HAP-1 (cell line): ENCODE results near the gene CFAP157.

Source experiments
- DNase-seq, 2 experiments: peaks; one replicate each; pipeline ENCODE4 v3.0.0-alpha.2; 2016 to 2020; ENCODE audit warnings: low spot score in 2 of 2
- H3K27me3 ChIP-seq: fragments of 250-450 bp; sonication (Bioruptor Pico); 2 replicates; pipeline ENCODE4 v1.5.1; 2020; ENCODE audit warnings: low read depth, mild to moderate bottlenecking, moderate library complexity
- H3K36me3 ChIP-seq: fragments of 250-450 bp; sonication (Bioruptor Pico); replicated peaks from 2 replicates; pipeline ENCODE4 v1.5.1; 2020; ENCODE audit warnings: mild to moderate bottlenecking
- H3K4me1 ChIP-seq: fragments of 250-450 bp; sonication (Bioruptor Pico); 2 replicates; pipeline ENCODE4 v1.5.1; 2020; ENCODE audit warnings: mild to moderate bottlenecking
- H3K4me3 ChIP-seq: fragments of 250-450 bp; sonication (Bioruptor Pico); 2 replicates; pipeline ENCODE4 v1.5.1; 2020; ENCODE audit warnings: mild to moderate bottlenecking, moderate library complexity
- H3K9me3 ChIP-seq: fragments of 250-450 bp; sonication (Bioruptor Pico); 2 replicates; pipeline ENCODE4 v1.5.1; 2020; ENCODE audit warnings: mild to moderate bottlenecking, moderate library complexity
- in situ Hi-C: fragments of 300-500 bp; cut with MboI; formaldehyde crosslinking; loops from 3 replicates; pipeline ENCODE4 v1.14.3; 2020; ENCODE audit warnings: low sequenced_read_pairs, inconsistent platforms, mixed read lengths

CFAP157 gene

DNA sequence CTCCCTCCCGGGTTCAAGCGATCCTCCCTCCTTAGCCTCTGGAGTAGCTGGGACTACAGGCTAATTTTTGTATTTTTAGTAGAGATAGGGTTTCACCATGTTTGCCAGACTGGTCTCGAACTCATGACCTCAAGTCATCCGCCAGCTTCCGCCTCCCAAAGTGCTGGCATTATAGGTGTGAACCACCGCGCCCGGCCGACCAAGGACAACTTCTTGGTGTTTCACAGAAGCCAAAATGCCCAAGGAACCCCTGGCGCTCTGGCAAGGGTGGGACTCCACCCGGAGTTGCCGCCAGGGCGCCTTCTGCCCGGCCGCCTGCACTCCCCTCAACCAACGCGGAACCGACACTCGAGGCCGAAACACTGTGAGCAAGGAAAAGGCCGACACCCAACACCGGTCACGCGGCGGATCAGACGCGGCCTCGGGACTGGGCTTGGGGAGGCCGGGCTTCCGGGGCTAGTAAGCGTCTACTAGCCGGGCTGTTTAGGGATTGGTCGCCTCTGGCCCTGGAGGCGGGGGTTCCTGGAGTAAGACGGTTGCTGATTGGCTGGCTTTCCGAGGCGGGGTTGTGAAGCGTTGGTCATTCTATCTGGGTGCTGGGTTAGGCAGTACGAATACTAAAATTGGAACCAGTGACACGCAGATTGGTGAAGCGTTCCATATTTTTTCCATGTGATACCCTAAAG is 7.7 kb upstream of the CFAP157 start:
- no peak overlapping the region for H3K4me3 ChIP-seq
- in situ Hi-C loops, result no loop called here
- DNase-seq, result peak in 1 of 2 experiments; percentile 45
- no peaks in the 10 kb centered on the region for H3K4me1 ChIP-seq
- no peaks in the 10 kb centered on the region for H3K9me3 ChIP-seq
- H3K27me3 ChIP-seq, result no peaks in the 10 kb centered on the region
- no peaks in the 10 kb centered on the region for H3K36me3 ChIP-seq

DNA sequence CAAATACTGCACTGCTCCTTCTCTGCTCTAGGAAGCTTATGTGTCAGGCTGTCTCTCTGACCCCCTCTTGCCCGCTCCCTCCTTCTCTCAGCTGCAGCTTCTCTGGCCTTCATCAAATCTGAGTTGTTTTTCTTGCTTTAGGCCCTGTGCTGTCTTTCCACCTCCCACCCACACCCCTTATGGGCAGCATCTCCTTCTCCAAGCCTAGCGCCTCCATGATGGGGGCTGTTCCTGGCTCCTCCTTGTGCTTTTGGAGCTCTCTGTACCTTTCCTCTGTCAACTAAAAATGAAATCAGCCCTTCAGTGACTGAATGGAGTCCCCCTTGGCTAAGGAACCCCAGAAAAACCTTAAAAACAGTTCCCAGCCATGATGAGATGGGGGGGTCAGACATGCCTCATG is 6.6 kb upstream of the CFAP157 start:
- Histone ChIP-seq H3K4me3 (no peak overlapping the region), H3K27me3 (no peaks in the 10 kb centered on the region), H3K4me1 (no peaks in the 10 kb centered on the region), H3K9me3 (no peaks in the 10 kb centered on the region), H3K36me3 (no peaks in the 10 kb centered on the region)
- no peak for DNase-seq
- in situ Hi-C loops, result no loop called here

DNA sequence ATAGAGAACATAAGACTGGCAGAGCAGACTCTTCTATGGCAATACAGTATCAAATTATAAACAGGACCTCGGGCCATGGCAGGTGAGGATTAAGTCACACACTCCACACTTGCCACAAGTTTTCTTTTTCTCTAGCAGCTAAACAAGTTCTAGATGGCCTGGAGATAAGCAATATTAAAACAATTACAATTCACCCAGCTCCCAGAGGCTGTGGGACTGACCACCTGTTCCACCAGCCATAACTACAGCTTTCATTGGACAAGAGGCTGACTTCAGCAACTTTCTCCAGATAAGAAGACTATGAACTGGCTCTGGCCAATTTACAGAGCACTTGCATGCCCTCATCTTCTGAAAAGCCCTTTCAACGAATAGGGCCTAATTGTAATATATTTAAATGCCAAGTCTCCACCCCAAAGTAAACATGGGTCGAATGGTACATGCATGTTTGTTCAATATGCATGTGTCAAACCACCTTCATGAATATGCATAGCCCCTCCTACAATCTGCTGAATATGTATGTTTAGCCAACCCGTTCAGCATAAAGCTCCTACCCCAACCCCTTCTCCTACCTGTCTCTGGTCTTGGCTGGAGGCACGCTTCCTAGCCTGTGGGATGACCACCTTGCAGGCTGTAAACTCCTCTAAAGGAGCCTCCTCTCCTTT is 6.1 kb upstream of the CFAP157 start:
- DNase-seq, result no peak
- no peaks in the 10 kb centered on the region for H3K9me3 ChIP-seq
- no peak overlapping the region for H3K4me3 ChIP-seq
- H3K4me1 ChIP-seq, result no peaks in the 10 kb centered on the region
- in situ Hi-C loops, result no loop called here
- H3K27me3 ChIP-seq, result no peaks in the 10 kb centered on the region
- H3K36me3 ChIP-seq, result no peaks in the 10 kb centered on the region

DNA sequence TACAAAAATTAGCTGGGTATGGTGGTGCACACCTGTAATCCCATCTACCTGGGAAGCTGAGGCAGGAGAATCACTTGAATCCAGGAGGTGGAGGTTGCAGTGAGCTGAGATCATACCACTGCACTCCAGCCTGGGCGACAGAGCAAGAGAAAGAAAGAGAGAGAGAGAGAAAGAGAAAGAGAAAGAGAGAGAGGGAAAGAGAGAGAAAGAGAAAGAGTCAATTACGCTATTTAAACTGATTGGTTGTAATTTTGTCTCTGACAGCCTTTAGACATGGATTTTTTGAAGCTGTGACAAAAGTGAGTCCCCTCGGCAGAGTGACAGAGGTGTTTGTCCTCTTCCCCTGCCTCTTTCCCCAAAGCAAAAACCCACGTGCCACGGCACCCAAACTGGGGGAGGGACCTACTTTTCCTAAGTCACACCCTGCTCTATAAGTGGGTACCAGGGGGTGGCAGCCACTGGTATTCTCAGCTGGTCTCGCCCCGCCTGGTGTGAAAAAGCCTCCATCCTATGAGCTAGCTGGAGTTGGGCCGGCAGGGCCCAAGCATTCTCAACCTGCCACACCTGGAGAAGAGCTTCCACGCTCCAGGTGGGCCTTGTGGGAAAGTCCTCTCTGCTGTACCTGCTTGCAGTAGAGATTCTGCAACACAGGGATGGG is 3.4 kb upstream of the CFAP157 start:
- H3K27me3 ChIP-seq, result no peaks in the 10 kb centered on the region
- in situ Hi-C loops, result no loop called here
- no peaks in the 10 kb centered on the region for H3K4me1 ChIP-seq
- no peak overlapping the region for H3K4me3 ChIP-seq
- DNase-seq, result no peak
- no peaks in the 10 kb centered on the region for H3K9me3 ChIP-seq
- no peaks in the 10 kb centered on the region for H3K36me3 ChIP-seq

DNA sequence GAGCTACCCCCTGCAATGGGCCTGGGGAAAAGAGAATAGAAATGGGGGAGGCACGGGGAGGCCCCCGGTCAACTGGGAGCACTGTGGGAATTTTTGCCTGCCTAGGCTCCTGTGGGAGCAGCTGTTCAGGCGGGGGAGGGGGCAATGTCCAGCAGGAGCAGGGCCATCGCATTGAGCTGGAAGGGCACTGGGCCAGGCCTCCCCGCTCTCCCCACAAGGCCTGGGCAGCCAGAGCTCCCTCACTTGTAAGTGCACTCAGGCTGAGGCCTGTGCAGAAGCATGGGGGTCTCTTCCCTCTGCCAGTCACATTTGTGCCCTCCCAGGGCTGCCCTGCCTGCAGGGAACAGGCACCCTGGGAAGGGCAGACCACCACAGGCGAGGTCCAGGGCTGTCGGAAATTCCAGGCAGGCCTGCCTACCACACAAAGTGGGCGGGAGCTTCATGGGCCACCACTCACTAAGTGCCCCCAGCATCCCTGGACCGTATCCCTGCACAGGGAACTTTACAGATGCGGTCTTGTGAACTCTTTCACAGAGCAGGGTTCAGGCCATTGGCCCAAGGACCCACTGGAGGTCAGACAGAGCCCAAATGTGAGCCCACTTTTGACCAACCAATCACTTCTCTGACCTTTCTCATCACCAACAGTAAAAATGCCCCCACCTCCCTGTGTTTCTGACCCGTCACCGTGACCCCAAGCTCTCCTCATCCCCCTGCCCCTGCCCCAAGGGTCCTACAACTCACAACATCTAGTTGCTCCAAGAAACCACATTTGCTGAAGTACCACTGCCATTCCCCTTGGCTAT is 1.0 kb upstream of the CFAP157 start:
- Histone ChIP-seq H3K9me3 (no peaks in the 10 kb centered on the region), H3K4me1 (no peaks in the 10 kb centered on the region), H3K36me3 (no peaks in the 10 kb centered on the region), H3K4me3 (no peak overlapping the region), H3K27me3 (no peaks in the 10 kb centered on the region)
- DNase-seq, result no peak
- in situ Hi-C loops, result no loop called here

DNA sequence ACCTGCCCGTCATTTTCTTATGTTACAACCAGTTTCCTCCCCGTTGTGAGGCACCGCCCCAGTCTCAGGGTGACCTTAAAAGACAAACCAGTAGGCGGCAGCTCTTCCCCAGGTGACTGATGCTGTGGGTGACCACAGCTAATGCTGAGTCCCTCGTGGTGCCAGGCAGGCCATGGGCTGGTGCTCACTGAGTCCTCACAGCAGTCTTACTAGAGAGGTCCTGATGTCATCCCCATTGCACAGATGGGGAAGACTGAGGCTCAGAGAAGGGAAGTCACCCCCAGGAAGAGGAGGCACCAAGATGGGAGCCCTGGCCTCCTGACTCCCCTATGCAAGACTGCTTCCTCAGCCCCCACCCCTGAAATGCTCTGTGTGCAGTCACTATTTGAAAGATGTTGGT is 978 bp downstream of the CFAP157 start:
- Histone ChIP-seq H3K9me3 (no peaks in the 10 kb centered on the region), H3K27me3 (no peaks in the 10 kb centered on the region), H3K4me3 (no peak overlapping the region), H3K4me1 (no peaks in the 10 kb centered on the region), H3K36me3 (no peaks in the 10 kb centered on the region)
- DNase-seq, result no peak
- in situ Hi-C loops, result no loop called here

DNA sequence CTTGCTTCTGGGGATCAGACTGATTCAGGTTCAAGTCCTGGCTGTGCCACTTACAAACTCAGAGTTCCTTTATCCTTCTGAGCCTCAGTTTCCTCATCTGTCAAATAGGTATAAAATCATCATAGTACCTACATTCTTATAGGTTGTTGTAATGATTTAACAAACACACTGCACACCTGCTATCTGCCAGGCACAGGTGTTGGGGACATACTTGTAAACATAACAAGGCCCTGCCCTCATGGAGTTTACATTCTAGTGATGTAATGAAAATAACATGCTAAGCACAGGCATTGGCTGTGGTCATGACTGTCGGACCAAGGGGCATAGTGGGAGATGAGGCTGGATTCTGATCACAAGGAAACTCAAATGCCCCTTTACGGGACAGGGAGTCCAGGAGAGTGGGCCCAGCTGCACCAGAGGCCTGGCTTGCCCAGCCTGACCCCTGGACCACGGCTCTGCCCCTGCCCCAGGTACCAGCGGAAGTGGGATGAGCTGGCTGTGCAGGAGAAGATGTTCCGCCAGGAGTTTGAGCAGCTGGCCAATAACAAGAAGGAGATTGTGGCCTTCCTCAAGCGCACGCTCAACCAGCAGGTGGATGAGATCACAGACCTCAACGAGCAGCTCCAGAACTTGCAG is 2.3 kb downstream of the CFAP157 start:
- Histone ChIP-seq H3K36me3 (no peaks in the 10 kb centered on the region), H3K27me3 (no peaks in the 10 kb centered on the region), H3K9me3 (no peaks in the 10 kb centered on the region), H3K4me3 (no peak overlapping the region), H3K4me1 (no peaks in the 10 kb centered on the region)
- in situ Hi-C loops, result no loop called here
- no peak for DNase-seq

DNA sequence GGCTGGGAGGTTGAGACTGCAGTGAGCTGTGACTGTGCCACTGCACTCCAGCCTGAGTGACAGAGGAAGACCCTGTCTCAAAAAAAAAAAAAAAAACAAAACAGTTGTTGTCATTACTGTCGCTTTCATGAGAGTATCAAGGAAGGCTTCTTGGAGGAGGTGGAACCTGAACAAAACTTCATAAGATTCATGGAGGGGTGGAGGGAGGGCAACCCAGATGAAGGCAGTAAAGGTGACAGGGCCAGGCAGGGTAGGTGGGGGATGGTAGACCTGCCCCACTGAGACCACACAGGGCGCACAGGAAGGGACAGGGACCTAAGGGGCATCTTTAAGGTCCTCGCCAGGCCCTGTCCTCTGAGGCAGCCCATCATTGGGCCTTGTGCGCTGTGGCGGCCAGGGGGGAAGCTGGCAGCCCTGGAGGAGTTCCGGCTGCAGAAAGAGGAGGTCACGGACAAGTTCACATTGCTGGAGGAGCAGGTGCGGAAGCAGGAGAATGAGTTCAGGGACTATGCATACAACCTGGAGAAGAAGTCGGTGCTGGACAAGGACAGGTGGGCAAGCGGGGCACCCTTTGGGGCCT is 3.5 kb downstream of the CFAP157 start:
- Histone ChIP-seq H3K27me3 (no peaks in the 10 kb centered on the region), H3K4me3 (no peak overlapping the region), H3K36me3 (no peaks in the 10 kb centered on the region), H3K4me1 (no peaks in the 10 kb centered on the region), H3K9me3 (no peaks in the 10 kb centered on the region)
- in situ Hi-C loops, result no loop called here
- no peak for DNase-seq

DNA sequence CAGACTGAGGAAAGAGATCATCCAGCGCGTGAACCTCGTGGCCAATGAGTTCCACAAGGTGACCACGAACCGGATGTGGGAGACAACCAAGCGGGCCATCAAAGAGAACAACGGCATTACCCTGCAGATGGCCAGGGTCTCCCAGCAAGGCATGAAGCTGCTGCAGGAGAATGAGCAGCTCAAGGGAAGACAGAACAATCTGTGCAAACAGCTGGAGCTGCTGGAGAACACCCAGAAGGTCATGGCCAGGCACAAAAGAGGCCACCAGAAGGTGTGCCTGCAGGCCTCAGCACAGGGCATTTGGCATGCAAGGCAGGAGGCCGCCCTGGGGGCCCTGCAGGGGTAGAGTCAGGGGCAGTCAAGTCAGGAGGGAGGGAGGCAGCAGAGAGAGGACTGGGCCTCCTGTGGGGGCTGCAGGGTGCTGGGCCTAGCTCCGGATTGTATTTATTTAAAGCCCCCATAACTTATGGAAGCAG is 4.5 kb downstream of the CFAP157 start:
- in situ Hi-C loops, result no loop called here
- Histone ChIP-seq H3K9me3 (no peaks in the 10 kb centered on the region), H3K27me3 (no peaks in the 10 kb centered on the region), H3K4me3 (no peak overlapping the region), H3K4me1 (no peaks in the 10 kb centered on the region; the same call in 1 of the 2 replicates), H3K36me3 (no peaks in the 10 kb centered on the region)
- no peak for DNase-seq

DNA sequence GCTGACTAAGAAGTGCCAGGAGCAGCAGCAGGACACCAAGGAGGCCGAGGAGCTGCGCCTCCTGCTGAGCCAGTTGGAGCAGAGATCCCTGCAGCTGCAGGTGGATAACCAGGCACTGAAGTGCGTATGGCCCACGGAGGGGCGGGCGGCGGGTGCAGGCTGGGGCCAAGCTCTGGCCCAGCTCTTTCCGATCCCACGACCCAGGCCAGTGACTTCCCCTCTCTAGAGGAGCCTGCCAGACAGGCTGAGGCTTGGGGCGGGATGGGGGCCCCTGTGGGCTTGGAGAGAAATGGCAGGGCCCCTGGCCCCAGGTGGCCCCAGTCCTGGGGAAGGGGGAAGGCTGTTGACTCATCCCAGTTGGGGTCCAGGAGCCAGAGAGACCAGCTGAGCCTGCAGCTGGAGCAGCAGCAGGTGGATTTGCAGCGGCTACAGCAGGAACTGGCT is 5.1 kb downstream of the CFAP157 start:
- in situ Hi-C loops, result no loop called here
- Histone ChIP-seq H3K4me1 (no peaks in the 10 kb centered on the region; the same call in 1 of the 2 replicates), H3K4me3 (no peak overlapping the region), H3K9me3 (no peaks in the 10 kb centered on the region), H3K27me3 (no peaks in the 10 kb centered on the region), H3K36me3 (no peaks in the 10 kb centered on the region)
- no peak for DNase-seq

DNA sequence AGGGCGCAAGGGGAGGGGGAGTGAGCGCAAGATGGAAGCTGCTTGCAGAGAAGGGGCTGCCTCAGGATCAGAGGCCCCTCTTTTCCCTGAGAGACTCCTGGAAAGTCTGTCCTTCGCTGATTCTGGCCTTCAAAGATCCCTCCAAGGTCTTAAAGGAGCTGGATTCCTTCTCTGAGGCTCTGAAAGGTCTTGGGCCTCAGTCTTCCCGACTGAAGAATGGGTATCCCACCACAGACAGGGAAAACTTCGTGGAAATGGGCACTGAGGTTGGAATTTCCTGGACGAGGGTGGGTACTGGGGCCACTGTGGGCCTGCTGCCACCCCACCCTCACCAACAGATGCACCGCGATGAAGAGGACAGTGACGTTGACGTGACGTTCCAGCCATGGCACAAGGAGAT is 5.6 kb downstream of the CFAP157 start:
- Histone ChIP-seq H3K4me1 (no peaks in the 10 kb centered on the region; the same call in 1 of the 2 replicates), H3K4me3 (no peak overlapping the region), H3K9me3 (no peaks in the 10 kb centered on the region), H3K36me3 (no peaks in the 10 kb centered on the region), H3K27me3 (no peaks in the 10 kb centered on the region)
- in situ Hi-C loops, result no loop called here
- DNase-seq, result no peak

DNA sequence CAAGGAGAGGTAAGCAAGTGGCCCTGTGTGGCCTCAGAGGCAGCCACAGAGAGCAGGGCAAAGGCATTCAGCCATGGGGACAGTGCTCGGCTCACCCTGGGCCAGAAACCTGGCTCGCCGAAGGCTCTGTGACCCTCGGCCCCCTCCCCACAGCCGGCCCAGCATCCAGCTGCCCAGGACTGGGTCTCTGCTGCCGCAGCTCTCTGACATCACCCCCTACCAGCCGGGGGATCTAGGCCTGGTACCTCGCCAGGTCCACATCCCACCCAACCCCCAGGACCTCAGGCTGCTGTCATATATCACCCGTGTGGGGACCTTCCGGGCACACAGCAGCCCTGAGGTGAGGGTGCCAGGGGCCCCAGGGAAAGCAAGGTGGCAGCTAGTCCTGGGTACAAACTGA is 6.1 kb downstream of the CFAP157 start:
- Histone ChIP-seq H3K9me3 (no peaks in the 10 kb centered on the region), H3K4me1 (no peaks in the 10 kb centered on the region; the same call in 1 of the 2 replicates), H3K27me3 (no peaks in the 10 kb centered on the region), H3K4me3 (no peak overlapping the region), H3K36me3 (no peaks in the 10 kb centered on the region)
- no peak for DNase-seq
- in situ Hi-C loops, result no loop called here
